K562 (cell line): ENCODE data around the gene ZNF679.

Experiments used
- CTCF ChIP-seq, 3 experiments: IDR thresholded peaks in 2 of 3; conservative IDR thresholded peaks in 1 of 3; 2 replicates each; pipeline ENCODE4 v1.5.1; 2011 to 2012; ENCODE audit warnings: low read length in 3 of 3, mild to moderate bottlenecking in 3 of 3, control low read depth in 2 of 3, improper control_type of control experiment in 1 of 3, inconsistent platforms in 1 of 3, low read depth in 1 of 3, mixed read lengths in 1 of 3, moderate library complexity in 1 of 3; ENCODE audit not compliant: insufficient read depth in 2 of 3
- EZH2 ChIP-seq: IDR thresholded peaks from 2 replicates; pipeline ENCODE4 v1.6.1; 2012; ENCODE audit warnings: low read depth, mild to moderate bottlenecking, inconsistent platforms, low read length, borderline replicate concordance
- FOXP1 ChIP-seq: sonication (generic); formaldehyde crosslinking; IDR thresholded peaks from 2 replicates; pipeline ENCODE4 v1.8.0; 2022; ENCODE audit warnings: mild to moderate bottlenecking, missing genetic modification reagents
- SLC30A9 ChIP-seq: fragments of 250-450 bp; sonication (Bioruptor Pico); IDR thresholded peaks from 2 replicates; pipeline ENCODE4 v1.8.0; 2022; ENCODE audit warnings: mild to moderate bottlenecking, moderate library complexity
- TAF1 ChIP-seq: IDR thresholded peaks from 2 replicates; pipeline ENCODE4 v1.6.1; 2011; ENCODE audit warnings: mild to moderate bottlenecking, low read length, moderate library complexity; ENCODE audit not compliant: insufficient read depth, control insufficient read depth, severe bottlenecking; ENCODE audit errors: extremely low read depth

GRCh38 chr7:64307254-64308015, 79.2 kb downstream of the ZNF679 start:
- TF ChIP-seq EZH2 (no peak), SLC30A9 (CRISPR knock-in tag) (no peak), CTCF (IDR thresholded peaks at IDR 0.05 in 2 of 3, conservative IDR thresholded peaks at IDR 0.05 in 1 of 3; ENCODE audit: insufficient read depth in 2 of 3, low read depth in 1 of 3, low read length in 3 of 3) (no peak), FOXP1 (CRISPR knock-in tag) (no peak), TAF1 (no peak)
